Mucosa of stomach (tissue), 1 donor: ENCODE data around the gene PHC1.
A peak's percentile ranks its signal among the peaks of the same experiment; 100 is the strongest.
"Not testable (repeated sequence)": the region's sequence is repeated elsewhere in the genome, so short reads cannot be mapped to it uniquely, and the experiment has no call there.

Experiments
- H3K27me3 ChIP-seq: one replicate; pipeline ENCODE4 v1.7.0; 2013; ENCODE audit warnings: mild to moderate bottlenecking, low read length; ENCODE audit not compliant: control insufficient read depth, insufficient read depth
- H3K36me3 ChIP-seq: one replicate; pipeline ENCODE4 v1.7.0; 2013; ENCODE audit warnings: low read length; ENCODE audit not compliant: control insufficient read depth, insufficient read depth
- H3K4me1 ChIP-seq: one replicate; pipeline ENCODE4 v1.7.0; 2013; ENCODE audit warnings: mild to moderate bottlenecking, low read length; ENCODE audit not compliant: control insufficient read depth, insufficient read depth
- H3K4me3 ChIP-seq: one replicate; pipeline ENCODE4 v1.7.0; 2013; ENCODE audit warnings: low read length
- H3K9ac ChIP-seq: one replicate; pipeline ENCODE4 v1.7.0; 2013; ENCODE audit warnings: mild to moderate bottlenecking, low read length, moderate library complexity
- H3K9me3 ChIP-seq: one replicate; pipeline ENCODE4 v1.7.0; 2013; ENCODE audit warnings: mild to moderate bottlenecking, low read length, moderate library complexity; ENCODE audit not compliant: control insufficient read depth
- donor health status: Pancreatic carcinoma.

The PHC1 gene

DNA sequence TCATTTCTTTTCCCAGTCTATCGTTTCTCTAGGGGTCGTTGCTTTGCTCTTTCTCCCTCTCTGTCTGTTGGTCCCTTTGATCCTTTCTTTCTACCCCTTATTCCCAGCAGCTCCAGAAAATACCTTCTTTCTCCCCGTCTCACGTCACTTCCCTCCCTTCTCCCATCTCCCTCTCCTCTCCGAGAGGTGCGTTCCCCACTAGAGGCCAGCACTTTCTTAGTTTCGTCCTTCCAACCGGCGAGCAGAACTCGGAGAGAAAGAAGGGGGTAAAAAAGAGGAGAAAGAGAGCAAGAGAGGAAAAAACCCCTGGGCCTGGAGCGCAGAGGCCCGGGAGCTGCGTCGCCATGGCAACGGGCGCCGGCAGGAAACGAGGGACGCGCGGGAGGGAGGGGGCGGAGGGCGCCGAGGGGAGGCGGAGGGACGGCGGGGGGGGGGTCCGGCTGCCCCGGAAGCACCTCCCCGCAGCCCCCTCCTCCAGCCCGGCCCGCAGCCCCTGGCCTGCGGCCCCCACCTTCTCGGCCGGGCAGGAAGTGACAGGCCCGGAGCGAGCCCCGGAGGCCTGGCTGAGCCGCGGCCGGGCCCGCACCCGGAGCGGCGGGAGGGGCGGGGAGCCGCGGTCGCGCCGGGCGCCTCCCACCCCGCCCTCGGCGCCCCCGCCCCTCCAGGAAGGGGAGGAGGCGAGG lies at the start of gene PHC1:
Gene PHC1, plus strand, starts transcription at position 477 of the 683 bp plus-strand sequence. CDS start 3,169 bp downstream, outside the sequence.
- not testable (repeated sequence) for H3K36me3 ChIP-seq, H3K27me3 ChIP-seq, H3K9me3 ChIP-seq
- Histone ChIP-seq H3K4me1 (peaks cover 19% of the 10 kb centered on the region), H3K4me3 (peak within 1 kb of the TSS; percentile 71), H3K9ac (peak within 1 kb of the TSS; percentile 79)

DNA sequence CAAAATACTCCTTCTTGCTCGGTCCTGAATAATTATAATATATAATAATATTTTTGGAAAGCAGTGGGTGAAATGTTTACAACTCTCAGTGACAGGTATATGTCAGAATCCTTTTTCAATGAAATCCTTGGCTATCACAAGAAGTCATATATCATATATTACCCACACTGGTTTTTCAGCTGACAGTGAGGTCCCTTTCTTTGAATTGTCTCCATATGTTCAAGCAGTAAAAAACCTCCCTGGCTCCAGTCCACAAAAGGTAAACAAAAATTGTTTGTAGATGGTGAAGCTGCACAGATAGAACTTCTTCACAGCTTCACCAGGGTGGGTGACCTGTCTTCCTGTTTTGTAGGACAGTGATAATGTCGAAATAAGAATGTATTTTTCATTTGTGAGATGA lies 47.9 kb upstream of the PHC1 start:
- no peak overlapping the region for H3K4me3 ChIP-seq
- no peak overlapping the region for H3K9ac ChIP-seq
- H3K9me3 ChIP-seq: no peaks in the 10 kb centered on the region
- no peaks in the 10 kb centered on the region for H3K36me3 ChIP-seq
- H3K27me3 ChIP-seq: no peaks in the 10 kb centered on the region
- no peaks in the 10 kb centered on the region for H3K4me1 ChIP-seq

DNA sequence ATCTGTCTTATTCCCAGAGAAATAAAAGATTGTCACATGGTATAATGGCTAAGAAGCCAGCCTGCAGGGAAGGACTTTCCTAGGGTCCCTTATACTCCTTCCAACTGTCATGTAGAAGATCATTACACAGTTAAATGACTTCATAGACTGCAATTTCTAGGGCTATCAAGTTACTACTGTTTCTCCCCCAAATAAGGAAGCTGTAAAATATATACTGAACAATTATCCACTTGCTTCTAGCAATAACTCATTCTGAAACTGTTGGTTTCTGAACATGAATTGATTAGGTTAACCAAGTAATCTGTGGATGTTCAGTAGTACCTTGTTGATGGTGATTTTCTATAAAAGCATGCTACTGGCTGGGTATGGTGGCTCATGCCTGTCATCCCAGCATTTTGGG lies 47.3 kb upstream of the PHC1 start:
- Histone ChIP-seq H3K4me1 (no peaks in the 10 kb centered on the region), H3K27me3 (no peaks in the 10 kb centered on the region), H3K4me3 (no peak overlapping the region), H3K36me3 (no peaks in the 10 kb centered on the region), H3K9me3 (no peaks in the 10 kb centered on the region), H3K9ac (no peak overlapping the region)

GRCh38 chr12:8867786-8868185 lies 46.5 kb upstream of the PHC1 start:
- H3K9me3 ChIP-seq: no peaks in the 10 kb centered on the region
- no peaks in the 10 kb centered on the region for H3K4me1 ChIP-seq
- H3K4me3 ChIP-seq: no peak overlapping the region
- H3K9ac ChIP-seq: no peak overlapping the region
- no peaks in the 10 kb centered on the region for H3K27me3 ChIP-seq
- H3K36me3 ChIP-seq: no peaks in the 10 kb centered on the region

GRCh38 chr12:8870586-8870985 lies 43.7 kb upstream of the PHC1 start:
- Histone ChIP-seq H3K27me3 (no peaks in the 10 kb centered on the region), H3K9ac (no peak overlapping the region), H3K9me3 (no peaks in the 10 kb centered on the region), H3K4me3 (no peak overlapping the region), H3K36me3 (no peaks in the 10 kb centered on the region), H3K4me1 (no peaks in the 10 kb centered on the region)

GRCh38 chr12:8871068-8871467 lies 43.2 kb upstream of the PHC1 start:
- Histone ChIP-seq H3K4me1 (no peaks in the 10 kb centered on the region), H3K4me3 (no peak overlapping the region), H3K9me3 (no peaks in the 10 kb centered on the region), H3K27me3 (no peaks in the 10 kb centered on the region), H3K9ac (no peak overlapping the region), H3K36me3 (no peaks in the 10 kb centered on the region)

- H3K4me3 ChIP-seq: no peak overlapping the region
- no peaks in the 10 kb centered on the region for H3K4me1 ChIP-seq
- no peaks in the 10 kb centered on the region for H3K27me3 ChIP-seq
- H3K9me3 ChIP-seq: no peaks in the 10 kb centered on the region
- no peak overlapping the region for H3K9ac ChIP-seq
- H3K36me3 ChIP-seq: no peaks in the 10 kb centered on the region
Observed at GRCh38 chr12:8876887-8877286, 37.4 kb upstream of the PHC1 start.

DNA sequence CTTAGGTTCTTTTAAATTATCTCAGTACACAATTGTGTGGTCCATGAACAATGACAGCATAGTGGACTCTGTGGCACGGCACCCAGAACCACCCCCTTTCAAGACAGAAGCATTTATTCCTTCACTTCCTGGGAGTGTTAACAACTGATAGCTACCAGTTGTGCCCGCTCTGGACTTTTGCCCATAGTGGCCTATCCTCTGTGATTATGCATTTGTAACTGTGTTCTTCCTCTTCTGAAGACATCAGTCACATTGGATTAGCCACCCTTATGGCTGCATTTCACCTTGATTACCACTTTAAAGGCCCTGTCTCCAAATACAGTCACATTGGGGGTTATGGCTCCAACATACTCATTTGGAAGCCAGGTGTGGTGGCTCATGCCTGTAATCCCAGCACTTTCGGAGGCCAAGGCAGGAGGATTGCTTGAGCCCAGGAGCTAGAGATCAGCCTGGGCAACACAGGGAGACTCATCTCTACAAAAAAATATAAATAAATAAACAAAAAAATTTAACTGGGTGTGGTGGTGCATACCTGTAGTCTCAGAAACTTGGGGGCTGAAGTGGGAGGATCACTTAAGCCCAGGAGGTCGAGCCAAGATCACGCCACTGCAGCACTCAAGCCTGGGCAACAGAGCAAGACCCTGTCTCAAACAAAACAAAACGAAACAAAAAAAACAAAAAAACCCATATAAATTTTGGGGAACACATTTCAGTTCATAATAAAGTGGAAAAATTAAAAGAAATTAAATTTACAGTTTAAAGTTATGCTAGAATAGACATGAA lies 27.6 kb upstream of the PHC1 start:
- no peaks in the 10 kb centered on the region for H3K9me3 ChIP-seq
- H3K4me3 ChIP-seq: no peak overlapping the region
- H3K27me3 ChIP-seq: no peaks in the 10 kb centered on the region
- H3K4me1 ChIP-seq: no peaks in the 10 kb centered on the region
- no peaks in the 10 kb centered on the region for H3K36me3 ChIP-seq
- no peak overlapping the region for H3K9ac ChIP-seq

DNA sequence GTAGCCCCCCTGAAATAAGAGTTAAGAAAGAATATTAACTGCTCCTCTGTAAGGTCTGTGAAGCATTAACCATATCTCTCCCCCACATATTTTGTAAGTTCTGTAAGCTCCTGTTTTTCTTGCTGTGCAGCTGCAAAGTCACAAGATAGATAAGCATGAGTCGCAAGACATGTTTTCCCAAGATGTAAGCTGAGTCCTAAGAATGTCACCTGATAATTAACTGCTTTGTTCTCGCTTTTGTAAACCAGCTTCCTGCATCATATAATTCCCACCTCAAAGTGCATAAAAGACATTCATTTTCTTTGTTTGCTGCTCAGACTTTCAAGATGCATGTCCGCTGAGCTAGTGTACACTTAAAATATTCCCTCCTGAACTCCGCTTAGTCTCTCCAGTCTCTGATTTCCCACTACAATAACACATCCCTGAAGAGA lies 27.0 kb upstream of the PHC1 start:
- Histone ChIP-seq H3K9me3 (no peaks in the 10 kb centered on the region), H3K4me3 (no peak overlapping the region), H3K4me1 (no peaks in the 10 kb centered on the region), H3K9ac (no peak overlapping the region), H3K36me3 (no peaks in the 10 kb centered on the region), H3K27me3 (no peaks in the 10 kb centered on the region)

DNA sequence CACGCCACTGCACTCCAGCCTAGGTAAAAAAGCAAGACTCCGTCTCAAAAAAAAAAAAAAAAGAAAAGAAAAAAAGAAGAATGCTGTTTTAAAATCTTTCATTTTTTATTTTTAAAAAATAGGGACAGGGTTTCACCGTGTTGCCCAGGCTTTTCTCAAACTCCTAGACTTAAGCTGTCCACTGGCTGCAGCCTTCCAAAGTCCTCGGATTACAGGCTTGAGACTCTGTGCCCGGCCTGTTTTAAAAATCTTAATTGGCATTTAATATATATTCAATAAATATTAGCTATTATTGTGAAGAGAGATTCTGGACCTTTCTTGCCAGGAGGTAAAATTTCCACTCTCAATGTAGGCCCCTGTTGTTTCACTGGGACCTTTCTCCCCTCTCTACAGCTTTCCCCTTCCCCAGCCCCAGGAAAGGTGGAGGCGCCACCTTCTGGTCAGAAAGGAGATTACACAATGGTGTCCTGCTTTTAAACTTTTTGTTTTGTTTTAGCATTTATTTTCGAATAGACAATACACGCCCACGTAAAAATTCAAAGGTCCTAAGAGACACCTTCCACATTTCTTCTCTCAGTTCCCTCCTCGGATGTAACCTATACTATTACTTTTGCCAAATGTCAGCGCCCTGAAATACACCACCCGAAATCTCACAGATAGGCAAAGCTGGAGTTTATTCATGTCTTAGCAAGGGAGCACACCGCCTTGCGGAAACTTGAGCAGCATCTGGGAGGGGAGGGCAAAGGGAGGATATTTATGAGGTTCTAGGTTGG lies 23.8 kb upstream of the PHC1 start:
- Histone ChIP-seq H3K4me1 (no peaks in the 10 kb centered on the region), H3K27me3 (no peaks in the 10 kb centered on the region), H3K36me3 (no peaks in the 10 kb centered on the region), H3K9ac (peak overlapping the region; percentile 72), H3K9me3 (no peaks in the 10 kb centered on the region), H3K4me3 (peak overlapping the region; percentile 23)

DNA sequence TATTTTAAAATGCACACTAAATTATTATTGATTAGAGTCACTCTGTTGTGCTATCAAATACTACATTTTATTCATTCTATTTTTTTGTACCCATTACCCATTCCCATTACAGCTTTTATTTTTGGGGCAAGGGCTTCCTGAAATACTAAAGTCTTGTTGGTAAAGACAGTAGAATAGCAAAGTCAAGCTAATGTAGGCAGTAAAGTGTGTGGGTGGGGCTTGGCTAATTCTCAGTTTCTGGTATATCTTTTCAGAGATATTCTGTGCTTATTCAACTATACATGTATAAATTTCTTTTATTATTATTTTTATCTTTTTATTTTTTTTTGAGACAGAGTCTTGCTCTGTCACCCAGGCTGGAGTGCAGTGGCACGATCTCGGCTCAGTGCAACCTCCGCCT lies 22.3 kb upstream of the PHC1 start:
- H3K27me3 ChIP-seq: no peaks in the 10 kb centered on the region
- no peaks in the 10 kb centered on the region for H3K36me3 ChIP-seq
- no peaks in the 10 kb centered on the region for H3K9me3 ChIP-seq
- no peaks in the 10 kb centered on the region for H3K4me1 ChIP-seq
- no peak overlapping the region for H3K4me3 ChIP-seq
- H3K9ac ChIP-seq: no peak overlapping the region

GRCh38 chr12:8894378-8894777 lies 19.9 kb upstream of the PHC1 start:
- Histone ChIP-seq H3K4me3 (no peak overlapping the region), H3K4me1 (no peaks in the 10 kb centered on the region), H3K27me3 (no peaks in the 10 kb centered on the region), H3K36me3 (no peaks in the 10 kb centered on the region), H3K9ac (no peak overlapping the region), H3K9me3 (no peaks in the 10 kb centered on the region)
